WTC11 (cell line): ENCODE data around the gene LRRC18. TPM values are rescaled to one million over a fixed set of nuclear protein-coding genes. Genes with fewer than 3 reads are reported as not detected.

Experiments
- ATAC-seq: fragments of 200-7000 bp; cut with Tn5 transposase; 2 replicates; pipeline ENCODE4 v1.10.0; 2021; ENCODE audit warnings: mild to moderate bottlenecking, moderate library complexity
- CTCF ChIA-PET: fragments of 300-600 bp; sonication (Branson Sonifier 250); formaldehyde crosslinking; loops from one replicate; lab custom pipeline; 2021; ENCODE audit warnings: antibody characterized with exemption; lab: Charles Lee
- POLR2A ChIA-PET: fragments of 350-600 bp; sonication (Branson Sonifier 250); formaldehyde crosslinking; loops from one replicate; lab custom pipeline; 2021; ENCODE audit warnings: antibody characterized with exemption; lab: Charles Lee
- DNase-seq: peaks from one replicate; pipeline ENCODE4 v3.0.0; 2021; ENCODE audit warnings: low spot score
- H3K27ac Mint-ChIP-seq: 2 replicates; pipeline ENCODE4 v1.8.0; 2021; ENCODE audit warnings: mixed read lengths
- H3K27me3 Mint-ChIP-seq: 2 replicates; pipeline ENCODE4 v1.8.0; 2021; ENCODE audit warnings: low read depth, mild to moderate bottlenecking, moderate library complexity, mixed read lengths
- H3K36me3 Mint-ChIP-seq: 2 replicates; pipeline ENCODE4 v1.8.0; 2021; ENCODE audit warnings: mixed read lengths
- H3K4me1 Mint-ChIP-seq: 2 replicates; pipeline ENCODE4 v1.8.0; 2022; ENCODE audit warnings: mixed read lengths
- H3K4me3 Mint-ChIP-seq: 2 replicates; pipeline ENCODE4 v1.8.0; 2021; ENCODE audit warnings: mild to moderate bottlenecking, moderate library complexity, mixed read lengths
- H3K9me3 Mint-ChIP-seq: 2 replicates; pipeline ENCODE4 v1.8.0; 2021; ENCODE audit warnings: mixed read lengths
- AR ChIP-seq: fragments of 250-450 bp; sonication (Bioruptor Pico); IDR thresholded peaks from 2 replicates; pipeline ENCODE4 v1.9.0; 2021; ENCODE audit warnings: mild to moderate bottlenecking
- ATF1 ChIP-seq: sonication (generic); formaldehyde crosslinking; IDR thresholded peaks from 2 replicates; pipeline ENCODE4 v1.8.1; 2023; ENCODE audit warnings: mild to moderate bottlenecking, moderate library complexity, missing genetic modification reagents
- CBFB ChIP-seq: sonication (generic); formaldehyde crosslinking; IDR thresholded peaks from 2 replicates; pipeline ENCODE4 v1.8.1; 2022; ENCODE audit warnings: mild to moderate bottlenecking, low read depth, missing genetic modification reagents
- CTCF ChIP-seq: fragments of 200-600 bp; IDR thresholded peaks from 2 replicates; pipeline ENCODE4 v1.8.0; 2022; ENCODE audit warnings: antibody characterized with exemption
- ETV6 ChIP-seq: sonication (generic); formaldehyde crosslinking; IDR thresholded peaks from 2 replicates; pipeline ENCODE4 v1.8.1; 2022; ENCODE audit warnings: mild to moderate bottlenecking, missing genetic modification reagents
- FOXJ3 ChIP-seq: sonication (generic); formaldehyde crosslinking; IDR thresholded peaks from 2 replicates; pipeline ENCODE4 v1.9.0; 2021; ENCODE audit warnings: missing genetic modification reagents, mild to moderate bottlenecking, borderline replicate concordance
- GABPB1 ChIP-seq: sonication (generic); formaldehyde crosslinking; IDR thresholded peaks from 2 replicates; pipeline ENCODE4 v1.8.1; 2023; ENCODE audit warnings: mild to moderate bottlenecking, missing genetic modification reagents
- HMGXB4 ChIP-seq: sonication (generic); formaldehyde crosslinking; IDR thresholded peaks from 2 replicates; pipeline ENCODE4 v1.8.1; 2023; ENCODE audit warnings: mild to moderate bottlenecking, moderate library complexity, missing genetic modification reagents
- MAX ChIP-seq: sonication (generic); formaldehyde crosslinking; IDR thresholded peaks from 2 replicates; pipeline ENCODE4 v1.8.0; 2022; ENCODE audit warnings: mild to moderate bottlenecking, missing genetic modification reagents
- NFE2L1 ChIP-seq: sonication (generic); formaldehyde crosslinking; IDR thresholded peaks from 2 replicates; pipeline ENCODE4 v1.8.1; 2023; ENCODE audit warnings: missing genetic modification reagents
- NR3C1 ChIP-seq: sonication (generic); formaldehyde crosslinking; conservative IDR thresholded peaks from 2 replicates; pipeline ENCODE4 v1.8.1; 2023; ENCODE audit warnings: low read depth, mild to moderate bottlenecking, missing genetic modification reagents
- OVOL2 ChIP-seq: fragments of 250-450 bp; sonication (Bioruptor Pico); IDR thresholded peaks from 2 replicates; pipeline ENCODE4 v1.9.0; 2021; ENCODE audit warnings: mild to moderate bottlenecking, borderline replicate concordance
- PRDM15 ChIP-seq: sonication (generic); formaldehyde crosslinking; IDR thresholded peaks from 2 replicates; pipeline ENCODE4 v1.8.0; 2022; ENCODE audit warnings: missing genetic modification reagents
- TCF7 ChIP-seq: sonication (generic); formaldehyde crosslinking; IDR thresholded peaks from 2 replicates; pipeline ENCODE4 v1.8.0; 2022; ENCODE audit warnings: mild to moderate bottlenecking, low read depth, missing genetic modification reagents, moderate library complexity
- TP53 ChIP-seq: sonication (generic); formaldehyde crosslinking; IDR thresholded peaks from 2 replicates; pipeline ENCODE4 v1.8.1; 2023; ENCODE audit warnings: mild to moderate bottlenecking, missing genetic modification reagents
- USF2 ChIP-seq: sonication (generic); formaldehyde crosslinking; IDR thresholded peaks from 2 replicates; pipeline ENCODE4 v1.8.1; 2023; ENCODE audit warnings: mild to moderate bottlenecking, missing genetic modification reagents, moderate library complexity
- ZMAT4 ChIP-seq: fragments of 250-450 bp; sonication (Bioruptor Pico); IDR thresholded peaks from 2 replicates; pipeline ENCODE4 v1.9.0; 2021; ENCODE audit warnings: mild to moderate bottlenecking
- total RNA-seq: library from RNA; stranded (reverse); gene quantifications from 3 replicates; pipeline ENCODE4 v1.2.3, GENCODE V29; 2021

LRRC18 gene
- total RNA-seq, 1 experiment from 2014 or later, result not detected

GRCh38 chr10:48981310-48981907 is 41.8 kb upstream of the LRRC18 start:
- no peaks in the 10 kb centered on the region for H3K36me3 Mint-ChIP-seq
- TF ChIP-seq ETV6 (CRISPR knock-in tag) (0 out of 2 replicates have a peak, but pooled peaks have one; percentile 30), GABPB1 (CRISPR knock-in tag) (no peak), MAX (CRISPR knock-in tag) (peak; percentile 42; the same call in 1 of the 2 replicates), CTCF (peak; percentile 80)
- TF ChIP-seq, all 79 proteins: peak for 3
- Mint-ChIP-seq H3K27me3 (no peaks in the 10 kb centered on the region), H3K4me3 (no peak overlapping the region), H3K27ac (no peak overlapping the region), H3K4me1 (no peaks in the 10 kb centered on the region), H3K9me3 (no peaks in the 10 kb centered on the region)
- POLR2A ChIA-PET, result no interaction called here
- CTCF ChIA-PET, result interaction anchor here (0.6 to 3.3 kb wide), 13 partner anchors 12 to 531 kb away, joined by 3 to 25 read pairs (median 3); no protein-coding TSS in a partner anchor
- ATAC-seq (peak; percentile 98), DNase-seq (peak; percentile 87)

- no peak overlapping the region for H3K4me3 Mint-ChIP-seq
- H3K36me3 Mint-ChIP-seq, result no peaks in the 10 kb centered on the region
- no peak for DNase-seq
- ChIA-PET CTCF (interaction anchor here (1.4 kb wide), 1 partner anchor 186 kb away, joined by 4 read pairs; no protein-coding TSS in a partner anchor), POLR2A (no interaction called here)
- no peaks in the 10 kb centered on the region; the same call in 1 of the 2 replicates for H3K27me3 Mint-ChIP-seq
- H3K9me3 Mint-ChIP-seq, result no peaks in the 10 kb centered on the region
- no peaks in the 10 kb centered on the region for H3K4me1 Mint-ChIP-seq
- no peak overlapping the region for H3K27ac Mint-ChIP-seq
- TF ChIP-seq TP53 (CRISPR knock-in tag) (no peak), AR (no peak), USF2 (CRISPR knock-in tag) (no peak), PRDM15 (CRISPR knock-in tag) (no peak), ATF1 (CRISPR knock-in tag) (no peak), HMGXB4 (CRISPR knock-in tag) (no peak), MAX (CRISPR knock-in tag) (no peak), NR3C1 (no peak), NFE2L1 (no peak), ZMAT4 (no peak), FOXJ3 (CRISPR knock-in tag) (no peak), OVOL2 (no peak), CBFB (CRISPR knock-in tag) (no peak), TCF7 (no peak), ETV6 (CRISPR knock-in tag) (no peak)
- ATAC-seq, result no peak
These were observed 38.7 kb upstream of the LRRC18 start for GRCh38 chr10:48978318-48978717.
